ENCODE measurements around the gene STON1.

DNA sequence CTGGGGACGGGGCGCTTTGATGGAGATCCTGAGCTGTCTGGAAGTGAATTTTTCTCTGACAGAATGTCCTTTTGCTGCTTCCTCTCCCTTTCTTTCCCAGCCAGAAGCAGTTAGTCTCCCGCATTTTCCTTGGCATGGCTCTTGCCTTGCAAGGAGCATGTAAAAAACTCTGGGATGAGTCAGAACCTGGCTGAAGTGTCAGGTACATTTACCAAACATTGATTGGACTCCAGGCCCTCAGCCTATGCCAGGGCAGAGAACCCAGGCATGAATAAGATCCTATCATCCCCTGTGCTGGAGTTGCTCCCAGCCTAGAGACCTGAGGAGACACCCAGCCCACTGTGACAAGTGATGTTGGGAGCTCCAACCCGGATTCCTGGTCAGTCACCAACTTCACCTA lies 21.6 kb downstream of the STON1 start:
- no peak for TF ChIP-seq POLR2AphosphoS5 (IDR thresholded peaks at IDR 0.05; ENCODE audit: insufficient read depth, low read depth, low read length)
- TF ChIP-seq, protein P1, sequence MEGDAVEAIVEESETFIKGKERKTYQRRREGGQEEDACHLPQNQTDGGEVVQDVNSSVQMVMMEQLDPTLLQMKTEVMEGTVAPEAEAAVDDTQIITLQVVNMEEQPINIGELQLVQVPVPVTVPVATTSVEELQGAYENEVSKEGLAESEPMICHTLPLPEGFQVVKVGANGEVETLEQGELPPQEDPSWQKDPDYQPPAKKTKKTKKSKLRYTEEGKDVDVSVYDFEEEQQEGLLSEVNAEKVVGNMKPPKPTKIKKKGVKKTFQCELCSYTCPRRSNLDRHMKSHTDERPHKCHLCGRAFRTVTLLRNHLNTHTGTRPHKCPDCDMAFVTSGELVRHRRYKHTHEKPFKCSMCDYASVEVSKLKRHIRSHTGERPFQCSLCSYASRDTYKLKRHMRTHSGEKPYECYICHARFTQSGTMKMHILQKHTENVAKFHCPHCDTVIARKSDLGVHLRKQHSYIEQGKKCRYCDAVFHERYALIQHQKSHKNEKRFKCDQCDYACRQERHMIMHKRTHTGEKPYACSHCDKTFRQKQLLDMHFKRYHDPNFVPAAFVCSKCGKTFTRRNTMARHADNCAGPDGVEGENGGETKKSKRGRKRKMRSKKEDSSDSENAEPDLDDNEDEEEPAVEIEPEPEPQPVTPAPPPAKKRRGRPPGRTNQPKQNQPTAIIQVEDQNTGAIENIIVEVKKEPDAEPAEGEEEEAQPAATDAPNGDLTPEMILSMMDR (IDR thresholded peaks at IDR 0.05; ENCODE audit: extremely low read depth in 1 of 2, insufficient read depth in 1 of 2, low read depth in 1 of 2, low read length in 2 of 2) = no peak
- no peak for TF ChIP-seq POLR2A (IDR thresholded peaks at IDR 0.05; ENCODE audit: low read depth, low read length)
- no peak for TF ChIP-seq FOS (IDR thresholded peaks at IDR 0.05; ENCODE audit: borderline replicate concordance, insufficient read depth, low read length)
- TF ChIP-seq EZH2 (IDR thresholded peaks at IDR 0.05; ENCODE audit: borderline replicate concordance, low read depth, low read length, severe bottlenecking) = no peak
- no peak for TF ChIP-seq MYC (IDR thresholded peaks at IDR 0.05; ENCODE audit: low read depth, low read length)
- TF ChIP-seq, protein P2, sequence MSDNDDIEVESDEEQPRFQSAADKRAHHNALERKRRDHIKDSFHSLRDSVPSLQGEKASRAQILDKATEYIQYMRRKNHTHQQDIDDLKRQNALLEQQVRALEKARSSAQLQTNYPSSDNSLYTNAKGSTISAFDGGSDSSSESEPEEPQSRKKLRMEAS (IDR thresholded peaks at IDR 0.05; ENCODE audit: insufficient read depth, insufficient read length) = no peak
- TF ChIP-seq JUN (IDR thresholded peaks at IDR 0.05; ENCODE audit: borderline replicate concordance, insufficient read depth, insufficient read length, low read depth) = no peak
- TF ChIP-seq GATA2 (IDR thresholded peaks at IDR 0.05; ENCODE audit: insufficient read depth, insufficient read length, low read depth, low read length) = no peak

All from endothelial cell of umbilical vein (primary cell).